Mucosa of gallbladder (tissue), 1 donor: Measurements from ENCODE around the gene LGI2. TPM values are rescaled to one million over a fixed set of nuclear protein-coding genes. Genes with fewer than 3 reads are reported as not detected.

Source experiments
- DNase-seq: peaks from one replicate; pipeline ENCODE4 v3.0.0-alpha.2; 2020; ENCODE audit warnings: low spot score
- total RNA-seq: library from RNA; stranded (reverse); gene quantifications from one replicate; pipeline ENCODE4 v1.2.1, GENCODE V29; 2021
- donor health status: DM: no; HTN: no; CAD: no.

LGI2 gene
- total RNA-seq, 1 donor from 2014 or later: 18.4 TPM

- no peak for DNase-seq
Observed at GRCh38 chr4:24966076-24966475, 64.7 kb downstream of the LGI2 start.

GRCh38 chr4:24965627-24966026, 65.1 kb downstream of the LGI2 start:
- DNase-seq: no peak

DNA sequence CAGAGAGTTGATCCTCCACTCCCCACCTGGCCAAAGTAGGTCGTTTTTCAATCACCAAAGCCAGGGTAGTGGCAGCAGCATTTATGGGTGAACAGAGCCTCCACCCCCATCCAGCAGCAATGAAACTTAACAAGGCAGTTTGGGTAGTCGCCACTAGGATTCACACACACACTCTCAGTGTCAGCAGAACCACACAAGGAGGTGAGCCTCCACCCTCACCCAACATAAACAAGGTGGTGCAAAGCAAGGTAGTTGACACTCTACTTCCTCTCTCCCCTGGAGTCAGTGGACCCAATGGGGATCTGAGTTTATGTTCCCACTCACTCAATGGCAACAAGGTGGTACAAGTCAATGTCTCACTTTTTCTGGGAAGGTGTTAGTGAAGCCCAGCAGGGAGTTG, 67.5 kb downstream of the LGI2 start:
- no peak for DNase-seq

DNA sequence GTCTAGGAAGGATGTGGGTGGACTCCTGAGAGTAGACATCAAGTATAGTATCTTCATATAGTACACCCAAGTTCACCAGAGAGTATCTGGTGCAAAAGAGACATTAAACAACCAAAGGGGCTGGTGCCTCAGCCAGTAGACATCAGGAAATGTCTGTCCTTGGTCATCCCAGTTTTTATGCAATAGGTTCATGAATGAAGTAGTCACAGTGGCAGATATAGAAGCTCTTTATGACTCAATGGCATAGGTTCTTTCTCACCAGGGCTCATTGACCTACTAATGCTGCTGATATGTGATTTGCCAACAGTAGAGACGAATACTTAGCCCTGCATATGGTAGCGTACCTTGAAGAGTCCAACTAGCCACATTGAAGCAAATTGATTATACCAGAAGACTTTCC, 72.9 kb downstream of the LGI2 start:
- DNase-seq: no peak

DNA sequence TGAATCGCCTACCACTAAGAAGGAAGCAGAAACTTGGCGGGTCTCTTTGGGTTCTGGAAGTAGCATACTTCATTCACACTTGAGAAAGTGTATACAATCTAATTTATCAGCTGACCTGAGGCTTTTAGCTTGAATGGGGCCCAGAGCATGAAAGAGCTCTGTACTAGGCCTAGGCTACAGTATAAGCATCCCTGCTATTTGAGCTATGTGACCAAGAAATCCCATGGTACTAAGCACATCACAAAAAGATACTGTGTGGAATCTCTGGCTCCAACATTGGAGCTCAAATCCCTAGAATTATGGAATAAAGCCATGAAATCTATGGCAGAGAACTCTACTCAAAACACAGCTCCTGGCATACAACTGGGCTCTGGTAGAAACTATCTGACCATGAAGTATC, 74.0 kb downstream of the LGI2 start:
- no peak for DNase-seq

GRCh38 chr4:24956091-24956490, 74.7 kb downstream of the LGI2 start:
- no peak for DNase-seq

DNA sequence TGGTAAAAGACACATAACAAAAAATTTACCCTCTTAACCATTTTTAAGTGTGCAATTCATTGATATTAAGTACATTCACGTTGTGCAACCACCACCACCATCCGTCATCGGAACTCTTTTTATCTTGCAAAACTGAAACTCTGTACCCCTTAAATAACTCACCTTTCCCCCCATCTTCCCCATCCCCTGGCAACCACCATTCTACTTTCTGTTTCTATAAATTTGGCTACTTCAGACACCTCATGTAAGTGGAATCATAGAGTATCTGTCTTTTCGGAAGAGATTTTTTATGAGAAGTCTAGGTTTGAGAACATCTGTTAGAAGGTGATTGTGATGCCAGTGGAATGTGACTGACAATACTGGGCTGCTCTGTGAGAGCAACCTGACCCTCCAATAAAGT, 78.1 kb downstream of the LGI2 start:
- no peak for DNase-seq

DNA sequence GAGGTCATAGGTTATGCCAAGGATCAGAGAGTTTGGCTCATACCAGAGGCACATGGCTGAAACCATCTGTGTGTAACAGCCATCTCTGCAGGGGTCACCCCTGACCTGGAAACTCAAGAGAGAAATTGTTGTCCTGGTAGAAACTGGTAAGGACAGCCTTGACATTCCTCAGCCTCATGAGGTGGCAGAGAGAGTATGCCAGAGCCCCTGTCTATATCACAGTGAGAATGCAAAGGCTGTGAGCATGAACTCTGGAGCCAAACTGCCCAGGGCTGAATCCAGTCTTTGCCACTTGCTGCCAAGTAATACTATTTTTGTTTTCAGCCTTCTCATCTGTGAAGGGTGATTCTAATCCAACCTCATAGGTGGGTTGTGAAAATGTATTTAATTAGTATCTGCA, 80.8 kb downstream of the LGI2 start:
- no peak for DNase-seq

Other genes with a start within 250 kb of the LGI2 start
- gene SOD3, start 235.4 kb downstream of the LGI2 start, total RNA-seq: 86.8 TPM
- 24.2 TPM for gene CCDC149, start 117.9 kb downstream of the LGI2 start, total RNA-seq
- 17.2 TPM for gene SEPSECS, start 129.5 kb upstream of the LGI2 start, total RNA-seq
- 11.2 TPM for gene PI4K2B, start 203.1 kb upstream of the LGI2 start, total RNA-seq